Activated T-cell treated with anti-CD3 and anti-CD28 coated beads for 48 hours (primary cell): ENCODE measurements around the gene COL5A3.

ENCODE experiments used
- DNase-seq: peaks from one replicate; pipeline ENCODE4 v3.0.0-alpha.2; 2020; ENCODE audit warnings: low read depth

COL5A3 gene

GRCh38 chr19:10010939-10011338 lies 635 bp upstream of the COL5A3 start:
- no peak for DNase-seq

- DNase-seq, result no peak
Measured at GRCh38 chr19:10009714-10010224, 535 bp downstream of the COL5A3 start.

GRCh38 chr19:10008184-10008765 lies 2.0 kb downstream of the COL5A3 start:
- DNase-seq, result no peak

- DNase-seq, result no peak
Measured at GRCh38 chr19:10007371-10008183, 2.7 kb downstream of the COL5A3 start.

GRCh38 chr19:10006752-10007323 lies 3.5 kb downstream of the COL5A3 start:
- no peak for DNase-seq

- DNase-seq, result no peak
Measured at GRCh38 chr19:10006335-10006708, 4.0 kb downstream of the COL5A3 start.

GRCh38 chr19:10005632-10006334 lies 4.5 kb downstream of the COL5A3 start:
- no peak for DNase-seq

GRCh38 chr19:10004617-10005016 lies 5.7 kb downstream of the COL5A3 start:
- DNase-seq, result no peak

GRCh38 chr19:10003271-10003670 lies 7.0 kb downstream of the COL5A3 start:
- no peak for DNase-seq

- no peak for DNase-seq
Measured at GRCh38 chr19:10001899-10002298, 8.4 kb downstream of the COL5A3 start.

- DNase-seq, result peak; percentile 60
Measured at GRCh38 chr19:10000171-10000826, 10.0 kb downstream of the COL5A3 start.

- DNase-seq, result no peak
Measured at GRCh38 chr19:9996541-9996940, 13.8 kb downstream of the COL5A3 start.

GRCh38 chr19:9995999-9996398 lies 14.3 kb downstream of the COL5A3 start:
- DNase-seq, result no peak

GRCh38 chr19:9995084-9995483 lies 15.2 kb downstream of the COL5A3 start:
- DNase-seq, result no peak

GRCh38 chr19:9991425-9992191 lies 18.7 kb downstream of the COL5A3 start:
- no peak for DNase-seq

GRCh38 chr19:9989504-9989903 lies 20.8 kb downstream of the COL5A3 start:
- DNase-seq, result no peak

GRCh38 chr19:9986787-9987281 lies 23.5 kb downstream of the COL5A3 start:
- no peak for DNase-seq

GRCh38 chr19:9981406-9982260 lies 28.7 kb downstream of the COL5A3 start:
- no peak for DNase-seq

- no peak for DNase-seq
Measured at GRCh38 chr19:9972103-9972502, 38.2 kb downstream of the COL5A3 start.
